ENCODE data around the gene CEACAM20.

The CEACAM20 gene

GRCh38 chr19:44529536-44529935 lies at the start of gene CEACAM20:
Gene CEACAM20, minus strand, starts transcription at chr19:44529675. Its CDS starts 166 bp downstream, at chr19:44529509.
- TF ChIP-seq, protein P1, sequence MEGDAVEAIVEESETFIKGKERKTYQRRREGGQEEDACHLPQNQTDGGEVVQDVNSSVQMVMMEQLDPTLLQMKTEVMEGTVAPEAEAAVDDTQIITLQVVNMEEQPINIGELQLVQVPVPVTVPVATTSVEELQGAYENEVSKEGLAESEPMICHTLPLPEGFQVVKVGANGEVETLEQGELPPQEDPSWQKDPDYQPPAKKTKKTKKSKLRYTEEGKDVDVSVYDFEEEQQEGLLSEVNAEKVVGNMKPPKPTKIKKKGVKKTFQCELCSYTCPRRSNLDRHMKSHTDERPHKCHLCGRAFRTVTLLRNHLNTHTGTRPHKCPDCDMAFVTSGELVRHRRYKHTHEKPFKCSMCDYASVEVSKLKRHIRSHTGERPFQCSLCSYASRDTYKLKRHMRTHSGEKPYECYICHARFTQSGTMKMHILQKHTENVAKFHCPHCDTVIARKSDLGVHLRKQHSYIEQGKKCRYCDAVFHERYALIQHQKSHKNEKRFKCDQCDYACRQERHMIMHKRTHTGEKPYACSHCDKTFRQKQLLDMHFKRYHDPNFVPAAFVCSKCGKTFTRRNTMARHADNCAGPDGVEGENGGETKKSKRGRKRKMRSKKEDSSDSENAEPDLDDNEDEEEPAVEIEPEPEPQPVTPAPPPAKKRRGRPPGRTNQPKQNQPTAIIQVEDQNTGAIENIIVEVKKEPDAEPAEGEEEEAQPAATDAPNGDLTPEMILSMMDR (IDR thresholded peaks at IDR 0.05; ENCODE audit: low read depth, low read length, missing control alignments), result no peak
- no peak within 1 kb of the TSS for H3K4me3 ChIP-seq (replicated peaks; ENCODE audit: low read depth, low read length)
- no peak for DNase-seq (ENCODE audit: extremely low read depth, low read depth)

GRCh38 chr19:44577566-44577874 lies 48.0 kb upstream of the CEACAM20 start:
- no peak for DNase-seq (ENCODE audit: extremely low read depth, low read depth)
- H3K4me3 ChIP-seq (replicated peaks; ENCODE audit: low read depth, low read length), result no peak overlapping the region
- TF ChIP-seq, protein P1 (IDR thresholded peaks at IDR 0.05; ENCODE audit: low read depth, low read length, missing control alignments), result no peak

GRCh38 chr19:44576843-44577565 lies 47.5 kb upstream of the CEACAM20 start:
- TF ChIP-seq, protein P1 (IDR thresholded peaks at IDR 0.05; ENCODE audit: low read depth, low read length, missing control alignments), result peak; percentile 60
- DNase-seq (ENCODE audit: extremely low read depth, low read depth), result no peak

DNA sequence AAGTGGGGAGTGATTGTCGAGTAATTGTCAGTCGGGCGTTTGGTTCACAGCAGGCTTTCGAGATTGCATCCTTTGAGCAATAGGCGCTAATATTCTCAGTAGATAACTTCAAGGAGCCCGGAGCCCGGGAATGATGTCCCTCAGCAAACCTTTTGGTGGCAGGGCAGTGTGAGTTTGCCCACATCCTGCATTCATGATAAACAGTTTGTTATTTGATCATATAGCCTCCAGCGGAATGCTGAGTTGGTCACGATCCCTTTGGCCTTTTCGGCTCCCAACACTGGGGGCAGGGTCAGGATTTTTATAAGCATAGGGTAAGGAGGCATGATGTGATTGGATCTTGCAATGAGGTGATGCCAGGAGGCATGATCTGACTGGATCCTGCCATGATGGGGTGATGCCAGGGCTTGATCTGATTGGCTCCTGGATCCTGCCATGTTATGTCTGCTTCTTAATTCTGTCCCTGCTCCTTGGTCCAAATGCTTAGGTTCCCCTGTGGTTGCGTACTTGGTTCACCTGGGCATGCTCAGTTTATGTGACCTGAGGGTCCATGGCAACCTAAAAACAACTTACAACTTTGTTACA lies 45.7 kb upstream of the CEACAM20 start:
- TF ChIP-seq, protein P1 (IDR thresholded peaks at IDR 0.05; ENCODE audit: low read depth, low read length, missing control alignments), result no peak
- H3K4me3 ChIP-seq (replicated peaks; ENCODE audit: low read depth, low read length), result no peak overlapping the region
- DNase-seq (ENCODE audit: extremely low read depth, low read depth), result no peak

More at GRCh38 chr19:44576843-44577565, 47.5 kb upstream of the CEACAM20 start:
- H3K4me3 ChIP-seq (replicated peaks; ENCODE audit: low read depth, low read length), result no peak overlapping the region

GRCh38 chr19:44574186-44574950 lies 44.9 kb upstream of the CEACAM20 start:
- H3K4me3 ChIP-seq (replicated peaks; ENCODE audit: low read depth, low read length), result no peak overlapping the region
- no peak for DNase-seq (ENCODE audit: extremely low read depth, low read depth)
- TF ChIP-seq, protein P1 (IDR thresholded peaks at IDR 0.05; ENCODE audit: low read depth, low read length, missing control alignments), result no peak

DNA sequence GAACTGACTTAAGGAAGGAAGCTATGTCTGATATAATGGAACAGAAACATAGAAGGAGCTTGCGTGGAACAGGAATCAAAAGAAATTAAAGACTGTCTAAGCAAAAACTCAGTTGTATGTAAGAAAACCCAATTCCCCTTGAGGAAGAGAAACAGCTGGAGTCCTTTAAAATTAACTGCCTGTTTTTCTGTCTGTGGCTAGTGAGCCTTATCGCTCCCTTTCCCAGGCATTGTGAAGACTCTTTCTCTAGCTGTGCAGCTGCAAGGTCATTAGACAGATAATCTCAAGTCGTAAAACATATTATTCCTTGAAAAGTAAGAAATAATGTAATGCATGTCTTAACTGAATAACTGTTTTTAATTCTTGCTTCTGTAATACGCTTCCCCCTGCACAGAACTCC lies 44.2 kb upstream of the CEACAM20 start:
- DNase-seq (ENCODE audit: extremely low read depth, low read depth), result no peak
- TF ChIP-seq, protein P1 (IDR thresholded peaks at IDR 0.05; ENCODE audit: low read depth, low read length, missing control alignments), result no peak

More for the DNA sequence above, 44.2 kb upstream of the CEACAM20 start:
- H3K4me3 ChIP-seq (replicated peaks; ENCODE audit: low read depth, low read length), result no peak overlapping the region
